ENCODE data around the gene UXS1.
A peak's percentile ranks its signal among the peaks of the same experiment; 100 is the strongest.

The UXS1 gene

GRCh38 chr2:106105151-106105922 lies 88.8 kb downstream of the UXS1 start:
- no peak for ATAC-seq (ENCODE audit: insufficient read depth, low read depth)
- H4K20me1 ChIP-seq (ENCODE audit: insufficient read depth, low read length): peaks cover 4% of the 10 kb centered on the region; the same call in 1 of the 2 replicates
- H3K4me2 ChIP-seq (ENCODE audit: insufficient read depth, low read length): no peak overlapping the region
- H3K79me2 ChIP-seq (ENCODE audit: insufficient read depth, low read length): no peaks in the 10 kb centered on the region
- TF ChIP-seq EZH2 (IDR thresholded peaks at IDR 0.05; ENCODE audit: borderline replicate concordance, low read depth, low read length, severe bottlenecking): no peak
- TF ChIP-seq, protein P1, sequence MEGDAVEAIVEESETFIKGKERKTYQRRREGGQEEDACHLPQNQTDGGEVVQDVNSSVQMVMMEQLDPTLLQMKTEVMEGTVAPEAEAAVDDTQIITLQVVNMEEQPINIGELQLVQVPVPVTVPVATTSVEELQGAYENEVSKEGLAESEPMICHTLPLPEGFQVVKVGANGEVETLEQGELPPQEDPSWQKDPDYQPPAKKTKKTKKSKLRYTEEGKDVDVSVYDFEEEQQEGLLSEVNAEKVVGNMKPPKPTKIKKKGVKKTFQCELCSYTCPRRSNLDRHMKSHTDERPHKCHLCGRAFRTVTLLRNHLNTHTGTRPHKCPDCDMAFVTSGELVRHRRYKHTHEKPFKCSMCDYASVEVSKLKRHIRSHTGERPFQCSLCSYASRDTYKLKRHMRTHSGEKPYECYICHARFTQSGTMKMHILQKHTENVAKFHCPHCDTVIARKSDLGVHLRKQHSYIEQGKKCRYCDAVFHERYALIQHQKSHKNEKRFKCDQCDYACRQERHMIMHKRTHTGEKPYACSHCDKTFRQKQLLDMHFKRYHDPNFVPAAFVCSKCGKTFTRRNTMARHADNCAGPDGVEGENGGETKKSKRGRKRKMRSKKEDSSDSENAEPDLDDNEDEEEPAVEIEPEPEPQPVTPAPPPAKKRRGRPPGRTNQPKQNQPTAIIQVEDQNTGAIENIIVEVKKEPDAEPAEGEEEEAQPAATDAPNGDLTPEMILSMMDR (IDR thresholded peaks at IDR 0.05; ENCODE audit: borderline replicate concordance, extremely low read depth, low read length, poor library complexity, severe bottlenecking): no peak
- no peaks in the 10 kb centered on the region for H3K27me3 ChIP-seq (ENCODE audit: insufficient read depth, low read length, poor library complexity)
- H3K9me3 ChIP-seq (ENCODE audit: insufficient read depth, low read length, severe bottlenecking): no peaks in the 10 kb centered on the region
- H3K36me3 ChIP-seq (ENCODE audit: insufficient read depth, low read length): peaks cover 87% of the 10 kb centered on the region
- no peak overlapping the region for H3K4me3 ChIP-seq (ENCODE audit: low read depth in 1 of 2, low read length in 2 of 2)
- no peak overlapping the region for H3K9ac ChIP-seq (ENCODE audit: low read depth, low read length)
- no peaks in the 10 kb centered on the region for H3K4me1 ChIP-seq (ENCODE audit: insufficient read depth, low read length)
- H3K27ac ChIP-seq (ENCODE audit: low read length): peak overlapping the region; percentile 38; the same call in 1 of the 2 replicates
- no peak overlapping the region for H2AFZ ChIP-seq (ENCODE audit: low read depth, low read length)
- no peak for DNase-seq

GRCh38 chr2:106104332-106105062 lies 89.6 kb downstream of the UXS1 start:
- Histone ChIP-seq H3K79me2 (ENCODE audit: insufficient read depth, low read length) (no peaks in the 10 kb centered on the region), H3K4me3 (ENCODE audit: low read depth in 1 of 2, low read length in 2 of 2) (no peak overlapping the region), H2AFZ (ENCODE audit: low read depth, low read length) (no peak overlapping the region), H3K27ac (ENCODE audit: low read length) (peak overlapping the region; percentile 34; the same call in 1 of the 2 replicates), H3K27me3 (ENCODE audit: insufficient read depth, low read length, poor library complexity) (no peaks in the 10 kb centered on the region), H3K4me2 (ENCODE audit: insufficient read depth, low read length) (no peak overlapping the region), H3K36me3 (ENCODE audit: insufficient read depth, low read length) (peaks cover 87% of the 10 kb centered on the region), H4K20me1 (ENCODE audit: insufficient read depth, low read length) (peaks cover 4% of the 10 kb centered on the region; the same call in 1 of the 2 replicates), H3K9me3 (ENCODE audit: insufficient read depth, low read length, severe bottlenecking) (no peaks in the 10 kb centered on the region), H3K4me1 (ENCODE audit: insufficient read depth, low read length) (no peaks in the 10 kb centered on the region), H3K9ac (ENCODE audit: low read depth, low read length) (no peak overlapping the region)
- DNase-seq (peak; percentile 66), ATAC-seq (ENCODE audit: insufficient read depth, low read depth) (peak; percentile 87)
- TF ChIP-seq, protein P1 (IDR thresholded peaks at IDR 0.05; ENCODE audit: borderline replicate concordance, extremely low read depth, low read length, poor library complexity, severe bottlenecking): peak; percentile 97
- TF ChIP-seq EZH2 (IDR thresholded peaks at IDR 0.05; ENCODE audit: borderline replicate concordance, low read depth, low read length, severe bottlenecking): no peak

DNA sequence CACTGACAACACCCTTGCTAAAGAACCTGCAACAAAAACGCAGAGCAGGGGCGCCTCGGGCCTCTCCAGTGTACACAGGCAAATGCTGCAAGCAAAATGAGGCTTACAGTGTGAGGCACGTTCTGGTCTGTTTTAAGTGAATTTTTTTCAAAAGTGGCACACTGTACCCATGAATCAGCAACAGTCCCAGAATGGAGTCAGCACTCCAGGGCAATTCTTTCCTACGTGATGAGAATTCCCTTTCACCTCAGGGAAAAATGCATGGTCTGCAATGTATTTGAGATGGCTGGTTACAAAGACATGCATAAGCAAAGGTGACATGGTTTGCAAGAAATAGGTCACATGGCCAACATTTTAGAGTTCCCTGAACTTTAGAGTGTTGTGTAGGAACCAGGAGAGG lies 94.4 kb downstream of the UXS1 start:
- Histone ChIP-seq H3K27ac (ENCODE audit: low read length) (no peak overlapping the region), H3K4me1 (ENCODE audit: insufficient read depth, low read length) (peaks cover 17% of the 10 kb centered on the region), H4K20me1 (ENCODE audit: insufficient read depth, low read length) (peaks cover 2% of the 10 kb centered on the region; the same call in 1 of the 2 replicates), H3K79me2 (ENCODE audit: insufficient read depth, low read length) (no peaks in the 10 kb centered on the region), H3K9ac (ENCODE audit: low read depth, low read length) (no peak overlapping the region), H3K36me3 (ENCODE audit: insufficient read depth, low read length) (peaks cover 93% of the 10 kb centered on the region), H2AFZ (ENCODE audit: low read depth, low read length) (no peak overlapping the region), H3K27me3 (ENCODE audit: insufficient read depth, low read length, poor library complexity) (no peaks in the 10 kb centered on the region), H3K4me3 (ENCODE audit: low read depth in 1 of 2, low read length in 2 of 2) (no peak overlapping the region), H3K9me3 (ENCODE audit: insufficient read depth, low read length, severe bottlenecking) (no peaks in the 10 kb centered on the region), H3K4me2 (ENCODE audit: insufficient read depth, low read length) (no peak overlapping the region)
- no peak for ATAC-seq (ENCODE audit: insufficient read depth, low read depth)
- no peak for TF ChIP-seq EZH2 (IDR thresholded peaks at IDR 0.05; ENCODE audit: borderline replicate concordance, low read depth, low read length, severe bottlenecking)
- TF ChIP-seq, protein P1 (IDR thresholded peaks at IDR 0.05; ENCODE audit: borderline replicate concordance, extremely low read depth, low read length, poor library complexity, severe bottlenecking): no peak
- no peak for DNase-seq

Measured in DND-41 (cell line).